PC-3 (cell line): Measurements from ENCODE around the gene TANK. TPM values are rescaled to one million over a fixed set of nuclear protein-coding genes. Genes with fewer than 3 reads are reported as not detected.
"Not testable (repeated sequence)": the region's sequence is repeated elsewhere in the genome, so short reads cannot be mapped to it uniquely, and the experiment has no call there.

ENCODE experiments used
- ATAC-seq: fragments of 200-7000 bp; cut with Tn5 transposase; 2 replicates; pipeline ENCODE4 v1.9.1; 2020; ENCODE audit warnings: mild to moderate bottlenecking, moderate library complexity
- BruUV-seq: library from RNA; stranded (reverse); fragments of 400-500 nt; replicated peaks from 2 replicates; lab custom pipeline; 2021; lab: Mats Ljungman, UMichigan
- CTCF ChIA-PET: fragments of 300-600 bp; sonication (Branson Sonifier 250); formaldehyde crosslinking; loops from one replicate; lab custom pipeline; 2022; ENCODE audit warnings: antibody characterized with exemption; lab: Charles Lee
- POLR2A ChIA-PET: fragments of 300-600 bp; sonication (Branson Sonifier 250); formaldehyde crosslinking; loops from one replicate; lab custom pipeline; 2022; ENCODE audit warnings: antibody characterized with exemption; ENCODE audit not compliant: unreplicated experiment; lab: Charles Lee
- DNase-seq: peaks from one replicate; pipeline ENCODE4 v3.0.0-alpha.2; 2015
- H2AFZ ChIP-seq: fragments of 300-600 bp; sonication (generic); 2 replicates; pipeline ENCODE4 v1.6.0; 2016; ENCODE audit warnings: antibody characterized with exemption, low read length
- H3F3A ChIP-seq: fragments of 300-600 bp; sonication (generic); one replicate; pipeline ENCODE4 v1.6.0; 2017; ENCODE audit warnings: antibody characterized with exemption, low read length, control low read depth, mild to moderate bottlenecking; ENCODE audit not compliant: unreplicated experiment
- H3K27ac ChIP-seq: fragments of 300-600 bp; sonication (generic); 2 replicates; pipeline ENCODE4 v1.5.1; 2016; ENCODE audit warnings: mild to moderate bottlenecking, low read length
- H3K27me3 ChIP-seq: fragments of 300-600 bp; sonication (generic); 2 replicates; pipeline ENCODE4 v1.6.1; 2016; ENCODE audit warnings: low read length, mixed read lengths
- H3K36me3 ChIP-seq: fragments of 300-600 bp; sonication (generic); 2 replicates; pipeline ENCODE4 v1.6.1; 2016; ENCODE audit warnings: low read depth, mixed run types, low read length, mixed read lengths
- H3K4me1 ChIP-seq: fragments of 300-600 bp; sonication (generic); 2 replicates; pipeline ENCODE4 v1.5.1; 2016; ENCODE audit warnings: low read length; ENCODE audit not compliant: insufficient read depth
- H3K4me2 ChIP-seq: fragments of 300-600 bp; sonication (generic); 2 replicates; pipeline ENCODE4 v1.6.0; 2016; ENCODE audit warnings: low read length
- H3K4me3 ChIP-seq: fragments of 300-600 bp; sonication (generic); 2 replicates; pipeline ENCODE4 v1.5.1; 2016; ENCODE audit warnings: mild to moderate bottlenecking, low read length, mixed read lengths
- H3K79me2 ChIP-seq: fragments of 300-600 bp; sonication (generic); 2 replicates; pipeline ENCODE4 v1.6.1; 2017; ENCODE audit warnings: low read length, mixed read lengths
- H3K9ac ChIP-seq: fragments of 300-600 bp; sonication (generic); 2 replicates; pipeline ENCODE4 v1.6.0; 2016; ENCODE audit warnings: mild to moderate bottlenecking, low read length
- H3K9me2 ChIP-seq: fragments of 300-600 bp; sonication (generic); replicated peaks from 2 replicates; pipeline ENCODE4 v1.6.1; 2016; ENCODE audit warnings: mixed run types, low read length, mixed read lengths
- H3K9me3 ChIP-seq: fragments of 300-600 bp; sonication (generic); 2 replicates; pipeline ENCODE4 v1.6.1; 2016; ENCODE audit warnings: low read length, mixed read lengths
- H4K20me1 ChIP-seq: fragments of 300-600 bp; sonication (generic); 2 replicates; pipeline ENCODE4 v1.6.1; 2016; ENCODE audit warnings: low read length, mixed read lengths
- CTCF ChIP-seq: fragments of 300-600 bp; sonication (generic); conservative IDR thresholded peaks from 2 replicates; pipeline ENCODE4 v1.5.1; 2017; ENCODE audit warnings: antibody characterized with exemption, low read depth, mild to moderate bottlenecking, low read length
- EZH2 ChIP-seq: fragments of 300-600 bp; sonication (generic); IDR thresholded peaks from one replicate; pipeline ENCODE4 v1.6.1; 2017; ENCODE audit warnings: antibody characterized with exemption, mild to moderate bottlenecking, low read length; ENCODE audit not compliant: unreplicated experiment
- EZH2phosphoT487 ChIP-seq: fragments of 300-600 bp; sonication (generic); IDR thresholded peaks from 2 replicates; pipeline ENCODE4 v1.6.1; 2018; ENCODE audit warnings: mild to moderate bottlenecking, antibody characterized with exemption, low read length, borderline replicate concordance
- intact Hi-C: fragments of 100-400 bp; cut with micrococcal nuclease; formaldehyde crosslinking; loops from 2 replicates; pipeline ENCODE4 v1.9.0; 2023
- total RNA-seq: library from RNA; depleted of rRNA; stranded (reverse); fragments of >200 nt; gene quantifications from 2 replicates; pipeline ENCODE4 v1.2.3, GENCODE V29; 2014

The TANK gene
- total RNA-seq, 1 experiment from 2014 or later, result 23.7 TPM

- Histone ChIP-seq H3K9me3 (no peaks in the 10 kb centered on the region), H3K4me3 (no peak overlapping the region), H2AFZ (no peak overlapping the region), H3F3A (no peaks in the 10 kb centered on the region), H3K27ac (no peak overlapping the region), H4K20me1 (no peaks in the 10 kb centered on the region), H3K4me1 (no peaks in the 10 kb centered on the region), H3K79me2 (no peaks in the 10 kb centered on the region), H3K9ac (no peak overlapping the region), H3K36me3 (no peaks in the 10 kb centered on the region), H3K27me3 (no peaks in the 10 kb centered on the region), H3K9me2 (no peaks in the 10 kb centered on the region), H3K4me2 (no peak overlapping the region)
- intact Hi-C loops, result no loop called here
- CTCF ChIA-PET, result interaction anchor here (0.5 kb wide), 1 partner anchor 27 kb away, joined by 3 read pairs; no protein-coding TSS in a partner anchor
- POLR2A ChIA-PET, result no interaction called here
- BruUV-seq, result no TSS peak
- TF ChIP-seq EZH2phosphoT487, result no peak
- no peak for TF ChIP-seq EZH2
- no peak for TF ChIP-seq CTCF
- ATAC-seq (no peak), DNase-seq (no peak)
These were observed 108.9 kb downstream of the TANK start for GRCh38 chr2:161269111-161269510.

- H2AFZ ChIP-seq, result no peak overlapping the region
- H3K9me2 ChIP-seq, result no peaks in the 10 kb centered on the region
- H3K4me1 ChIP-seq, result no peaks in the 10 kb centered on the region
- ATAC-seq (peak; percentile 78), DNase-seq (peak; percentile 90)
- H3K4me3 ChIP-seq, result no peak overlapping the region
- ChIA-PET POLR2A (no interaction called here), CTCF (interaction anchor here (1.5 kb wide), 1 partner anchor 50 kb away, joined by 7 read pairs; no protein-coding TSS in a partner anchor)
- H3K9me3 ChIP-seq, result no peaks in the 10 kb centered on the region
- peak overlapping the region; percentile 11 for H3K4me2 ChIP-seq
- intact Hi-C loops, result loop anchor here (1.0 to 5.0 kb wide), 3 partner anchors 22 to 211 kb away; no protein-coding TSS in a partner anchor
- no TSS peak for BruUV-seq
- no peak overlapping the region for H3K27ac ChIP-seq
- H3F3A ChIP-seq, result no peaks in the 10 kb centered on the region
- no peaks in the 10 kb centered on the region for H3K27me3 ChIP-seq
- H3K36me3 ChIP-seq, result no peaks in the 10 kb centered on the region
- no peak for TF ChIP-seq EZH2phosphoT487
- TF ChIP-seq EZH2, result no peak
- peak; percentile 83 for TF ChIP-seq CTCF
- no peaks in the 10 kb centered on the region for H3K79me2 ChIP-seq
- H3K9ac ChIP-seq, result no peak overlapping the region
- no peaks in the 10 kb centered on the region for H4K20me1 ChIP-seq
These were observed 113.0 kb downstream of the TANK start for GRCh38 chr2:161273038-161273760.

- ATAC-seq, H3K4me2 ChIP-seq, H3K27me3 ChIP-seq, H4K20me1 ChIP-seq, H3K27ac ChIP-seq, POLR2A ChIA-PET, H3K4me3 ChIP-seq, H3F3A ChIP-seq, intact Hi-C loops, H3K9me2 ChIP-seq, H2AFZ ChIP-seq, H3K9ac ChIP-seq, H3K36me3 ChIP-seq, BruUV-seq, H3K79me2 ChIP-seq, H3K9me3 ChIP-seq, H3K4me1 ChIP-seq: not testable (repeated sequence)
- CTCF ChIA-PET, result interaction anchor here (0.6 kb wide), 1 partner anchor 190 kb away, joined by 4 read pairs; no protein-coding TSS in a partner anchor
- DNase-seq, result peak; percentile 5
These were observed 118.5 kb downstream of the TANK start for GRCh38 chr2:161278564-161279229.

- H3K9ac ChIP-seq, intact Hi-C loops, H3K4me3 ChIP-seq, DNase-seq, POLR2A ChIA-PET, H3K79me2 ChIP-seq, CTCF ChIA-PET, H3K4me1 ChIP-seq, ATAC-seq, BruUV-seq, H4K20me1 ChIP-seq, H3K9me2 ChIP-seq, H3K27me3 ChIP-seq, H3K9me3 ChIP-seq, H3F3A ChIP-seq, H3K27ac ChIP-seq, H3K4me2 ChIP-seq, H2AFZ ChIP-seq, H3K36me3 ChIP-seq: not testable (repeated sequence)
These were observed 119.1 kb downstream of the TANK start for GRCh38 chr2:161279230-161279815.
